ENCODE results near the gene BBOX1. TPM values are rescaled to one million over a fixed set of nuclear protein-coding genes. Genes with fewer than 3 reads are reported as not detected.
A peak's percentile ranks its signal among the peaks of the same experiment; 100 is the strongest.

The BBOX1 gene
- total and polyA plus RNA-seq, 2 donors (not counting 1 experiment from before 2014, with no cell fraction given) = not detected

- no peak for TF ChIP-seq EZH2 (IDR thresholded peaks at IDR 0.05; ENCODE audit: low read length, missing control alignments)
- peak in 1 of 2 donors; percentile 6 for TF ChIP-seq CTCF (conservative IDR thresholded peaks at IDR 0.05 in 1 of 2, IDR thresholded peaks at IDR 0.05 in 1 of 2; ENCODE audit: low read depth in 1 of 2, low read length in 2 of 2)
These were observed 81.4 kb downstream of the BBOX1 start for GRCh38 chr11:27122001-27122400.

GRCh38 chr11:27124514-27125264 is 84.1 kb downstream of the BBOX1 start:
- Histone ChIP-seq H4K20me1 (ENCODE audit: control insufficient read depth, extremely low read depth, insufficient read depth, low read length) (no peaks in the 10 kb centered on the region), H3K9ac (ENCODE audit: insufficient read depth, low read length) (no peak overlapping the region), H3K36me3 (ENCODE audit: control insufficient read depth, insufficient read depth, low read length) (no peaks in the 10 kb centered on the region), H3K27ac (ENCODE audit: insufficient read depth, low read length) (no peak overlapping the region), H3K4me3 (replicated peaks in 1 of 4; ENCODE audit: control extremely low read depth in 1 of 4, insufficient read depth in 1 of 4, low read depth in 3 of 4, low read length in 4 of 4) (no peak overlapping the region), H3K4me1 (ENCODE audit: control insufficient read depth, extremely low read depth, insufficient read depth, low read length) (no peaks in the 10 kb centered on the region), H3K4me2 (ENCODE audit: extremely low read depth, insufficient read depth, low read length) (no peak overlapping the region), H3K9me3 (ENCODE audit: control insufficient read depth, insufficient read depth, low read depth, low read length) (no peaks in the 10 kb centered on the region), H3K79me2 (ENCODE audit: control insufficient read depth, insufficient read depth, low read length) (no peaks in the 10 kb centered on the region), H3K27me3 (ENCODE audit: control insufficient read depth, insufficient read depth, low read length) (no peaks in the 10 kb centered on the region), H2AFZ (ENCODE audit: low read length) (no peak overlapping the region)
- TF ChIP-seq CTCF (conservative IDR thresholded peaks at IDR 0.05 in 1 of 2, IDR thresholded peaks at IDR 0.05 in 1 of 2; ENCODE audit: low read depth in 1 of 2, low read length in 2 of 2) (peak in 1 of 2 donors; percentile 30), EZH2 (IDR thresholded peaks at IDR 0.05; ENCODE audit: low read length, missing control alignments) (no peak)
- peak in 1 of 2 donors; percentile 64 for DNase-seq (ENCODE audit: low read depth in 2 of 2)

More at GRCh38 chr11:27122001-27122400, 81.4 kb downstream of the BBOX1 start:
- DNase-seq (ENCODE audit: low read depth in 2 of 2) = peak in 1 of 2 donors; percentile 9
- H3K27ac ChIP-seq (ENCODE audit: insufficient read depth, low read length) = no peak overlapping the region
- H3K27me3 ChIP-seq (ENCODE audit: control insufficient read depth, insufficient read depth, low read length) = no peaks in the 10 kb centered on the region
- H3K4me3 ChIP-seq (replicated peaks in 1 of 4; ENCODE audit: control extremely low read depth in 1 of 4, insufficient read depth in 1 of 4, low read depth in 3 of 4, low read length in 4 of 4) = no peak overlapping the region
- H4K20me1 ChIP-seq (ENCODE audit: control insufficient read depth, extremely low read depth, insufficient read depth, low read length) = no peaks in the 10 kb centered on the region
- H2AFZ ChIP-seq (ENCODE audit: low read length) = no peak overlapping the region
- no peaks in the 10 kb centered on the region for H3K79me2 ChIP-seq (ENCODE audit: control insufficient read depth, insufficient read depth, low read length)
- H3K9ac ChIP-seq (ENCODE audit: insufficient read depth, low read length) = no peak overlapping the region
- H3K9me3 ChIP-seq (ENCODE audit: control insufficient read depth, insufficient read depth, low read depth, low read length) = no peaks in the 10 kb centered on the region
- H3K36me3 ChIP-seq (ENCODE audit: control insufficient read depth, insufficient read depth, low read length) = no peaks in the 10 kb centered on the region
- H3K4me2 ChIP-seq (ENCODE audit: extremely low read depth, insufficient read depth, low read length) = no peak overlapping the region
- no peaks in the 10 kb centered on the region for H3K4me1 ChIP-seq (ENCODE audit: control insufficient read depth, extremely low read depth, insufficient read depth, low read length)

- DNase-seq (ENCODE audit: low read depth in 2 of 2) = no peak
These were observed 89.1 kb downstream of the BBOX1 start for GRCh38 chr11:27129686-27130085.

More at GRCh38 chr11:27129686-27130085, 89.1 kb downstream of the BBOX1 start:
- no peak overlapping the region for H3K27ac ChIP-seq (ENCODE audit: insufficient read depth, low read length)
- no peak overlapping the region for H2AFZ ChIP-seq (ENCODE audit: low read length)
- no peak overlapping the region for H3K4me3 ChIP-seq (replicated peaks in 1 of 4; ENCODE audit: control extremely low read depth in 1 of 4, insufficient read depth in 1 of 4, low read depth in 3 of 4, low read length in 4 of 4)
- no peaks in the 10 kb centered on the region for H3K9me3 ChIP-seq (ENCODE audit: control insufficient read depth, insufficient read depth, low read depth, low read length)
- H4K20me1 ChIP-seq (ENCODE audit: control insufficient read depth, extremely low read depth, insufficient read depth, low read length) = no peaks in the 10 kb centered on the region
- H3K27me3 ChIP-seq (ENCODE audit: control insufficient read depth, insufficient read depth, low read length) = peaks cover 3% of the 10 kb centered on the region
- TF ChIP-seq EZH2 (IDR thresholded peaks at IDR 0.05; ENCODE audit: low read length, missing control alignments) (no peak), CTCF (conservative IDR thresholded peaks at IDR 0.05 in 1 of 2, IDR thresholded peaks at IDR 0.05 in 1 of 2; ENCODE audit: low read depth in 1 of 2, low read length in 2 of 2) (no peak)
- no peaks in the 10 kb centered on the region for H3K79me2 ChIP-seq (ENCODE audit: control insufficient read depth, insufficient read depth, low read length)
- H3K9ac ChIP-seq (ENCODE audit: insufficient read depth, low read length) = no peak overlapping the region
- no peak overlapping the region for H3K4me2 ChIP-seq (ENCODE audit: extremely low read depth, insufficient read depth, low read length)
- no peaks in the 10 kb centered on the region for H3K4me1 ChIP-seq (ENCODE audit: control insufficient read depth, extremely low read depth, insufficient read depth, low read length)
- no peaks in the 10 kb centered on the region for H3K36me3 ChIP-seq (ENCODE audit: control insufficient read depth, insufficient read depth, low read length)
